NCI-H748 (cell line): ENCODE measurements around the gene MYL12B.
"Not testable (repeated sequence)": the region's sequence is repeated elsewhere in the genome, so short reads cannot be mapped to it uniquely, and the experiment has no call there.

Experiments used
- DNase-seq: peaks from one replicate; lab custom pipeline; 2025; ENCODE audit not compliant: unreplicated experiment; lab: John Stamatoyannopoulos, UW

The MYL12B gene

GRCh38 chr18:3294435-3295080 is 32.6 kb downstream of the MYL12B start:
- DNase-seq = peak; percentile 96

GRCh38 chr18:3297025-3297984 is 35.4 kb downstream of the MYL12B start:
- peak; percentile 87 for DNase-seq

- no peak for DNase-seq
Measured at GRCh38 chr18:3304832-3305231, 42.9 kb downstream of the MYL12B start.

GRCh38 chr18:3305354-3305762 is 43.4 kb downstream of the MYL12B start:
- DNase-seq = no peak

- DNase-seq = no peak
Measured at GRCh38 chr18:3305933-3306332, 44.0 kb downstream of the MYL12B start.

- DNase-seq = no peak
Measured at GRCh38 chr18:3306391-3306790, 44.5 kb downstream of the MYL12B start.

- no peak for DNase-seq
Measured at GRCh38 chr18:3313685-3314084, 51.8 kb downstream of the MYL12B start.

GRCh38 chr18:3315344-3315743 is 53.4 kb downstream of the MYL12B start:
- not testable (repeated sequence) for DNase-seq

GRCh38 chr18:3319399-3319798 is 57.5 kb downstream of the MYL12B start:
- DNase-seq = no peak

GRCh38 chr18:3319894-3320454 is 58.0 kb downstream of the MYL12B start:
- no peak for DNase-seq

- DNase-seq = no peak
Measured at GRCh38 chr18:3321133-3321812, 59.3 kb downstream of the MYL12B start.

- no peak for DNase-seq
Measured at GRCh38 chr18:3323900-3324299, 62.0 kb downstream of the MYL12B start.
